GM18517 (cell line): ENCODE data around the gene WTIP.

Experiments used
- ATAC-seq: cut with Tn5 transposase; IDR thresholded peaks from one replicate; pipeline ENCODE4 v1.9.1; 2021; ENCODE audit warnings: mild to moderate bottlenecking, moderate library complexity; ENCODE audit not compliant: unreplicated experiment

Gene WTIP

GRCh38 chr19:34559045-34559444 lies 77.5 kb downstream of the WTIP start:
- no peak for ATAC-seq

DNA sequence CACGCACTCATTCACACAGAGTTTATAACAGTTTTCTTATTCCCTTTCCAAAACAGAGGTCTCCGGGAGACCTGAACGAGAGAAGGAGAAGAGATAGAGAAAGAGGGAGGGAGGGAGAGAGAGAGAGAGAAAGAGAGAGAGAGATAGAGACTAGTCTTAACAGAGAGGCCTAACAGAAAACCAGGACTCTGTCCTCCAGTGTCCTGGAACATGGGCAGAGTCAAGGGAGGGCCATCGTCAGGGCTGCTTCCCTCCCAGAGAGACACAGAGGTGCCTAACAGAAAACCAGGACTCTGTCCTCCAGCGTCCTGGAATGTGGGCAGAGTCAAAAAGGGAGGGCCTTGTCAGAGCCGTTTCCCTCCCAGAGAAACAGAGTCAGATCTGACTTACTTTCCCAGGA lies 78.7 kb downstream of the WTIP start:
- ATAC-seq: no peak
